Erythroblast (primary cell): ENCODE results near the gene C1orf167.
A peak's percentile ranks its signal among the peaks of the same experiment; 100 is the strongest.

Experiments used
- GATA1 ChIP-seq: IDR thresholded peaks from 2 replicates; pipeline ENCODE4 v1.6.1; 2011; ENCODE audit warnings: low read depth, mild to moderate bottlenecking, control low read depth, low read length, moderate library complexity
- POLR2A ChIP-seq: IDR thresholded peaks from 2 replicates; pipeline ENCODE4 v1.6.1; 2011; ENCODE audit warnings: mild to moderate bottlenecking, low read length

DNA sequence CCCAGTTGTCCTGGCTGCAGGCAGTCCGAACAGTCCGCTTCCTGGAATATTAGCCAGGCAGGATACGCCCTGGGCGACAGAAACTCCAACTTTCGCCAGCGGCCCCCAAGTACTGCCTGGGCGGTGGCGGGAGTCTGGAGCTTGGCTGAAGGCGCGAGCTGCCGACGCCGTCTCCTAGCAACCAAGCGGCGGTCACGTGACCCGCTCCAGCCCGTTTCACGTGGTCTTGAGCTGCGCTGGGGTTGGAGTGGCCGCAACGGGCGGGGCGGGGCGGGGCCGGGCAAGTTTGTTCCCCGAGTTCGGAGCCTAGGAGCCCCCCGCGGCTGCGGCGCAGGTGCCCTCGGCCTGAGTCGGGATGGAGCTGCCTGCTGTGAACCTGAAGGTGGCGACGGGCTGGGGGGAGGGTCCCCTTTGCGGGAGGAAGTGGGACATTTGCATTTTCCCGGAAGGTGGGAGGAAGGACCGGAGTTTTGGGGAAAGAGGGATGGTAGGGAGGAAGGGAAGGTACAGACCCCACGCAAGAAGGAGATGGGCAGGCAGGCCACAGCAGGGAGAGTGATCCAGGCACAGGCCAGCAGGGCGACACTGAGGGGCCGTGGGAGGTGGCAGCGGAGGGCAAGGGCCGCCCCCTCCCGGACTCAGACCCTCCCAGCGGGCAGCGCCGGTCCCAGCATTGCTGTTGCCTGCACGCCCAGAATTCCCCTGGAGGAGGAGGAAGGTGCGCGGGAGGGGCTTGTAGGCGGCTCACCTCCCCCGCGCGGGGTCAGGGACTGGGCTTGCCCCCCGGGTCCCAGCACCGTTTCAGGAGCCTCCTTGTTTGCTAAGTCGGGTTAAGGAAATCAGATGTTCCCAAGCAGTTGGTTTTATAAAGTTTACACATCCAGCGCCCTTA, 25.9 kb upstream of the C1orf167 start, which contains the start of gene AGTRAP:
- peak; percentile 74 for TF ChIP-seq POLR2A
- TF ChIP-seq GATA1 = no peak
